A549 (cell line): ENCODE results near the gene KDELR3.

Experiments used
- CBX8 ChIP-seq: fragments of 200-600 bp; sonication (generic); IDR thresholded peaks from 2 replicates; pipeline ENCODE4 v1.6.1; 2016
- CHD4 ChIP-seq: fragments of 200-600 bp; sonication (generic); IDR thresholded peaks from 2 replicates; pipeline ENCODE4 v1.6.1; 2016; ENCODE audit warnings: antibody characterized with exemption, mild to moderate bottlenecking, borderline replicate concordance
- EP300 ChIP-seq, 2 experiments: fragments of >200 bp; sonication (Bioruptor Twin); formaldehyde crosslinking; IDR thresholded peaks; 2 replicates in 1 of 2; 3 replicates in 1 of 2; pipeline ENCODE4 v1.6.1; 2016 to 2017
- MAZ ChIP-seq: fragments of 150-350 bp; IDR thresholded peaks from 2 replicates; pipeline ENCODE4 v1.6.1; 2014; ENCODE audit warnings: antibody characterized with exemption, low read depth, low read length, borderline replicate concordance
- MYC ChIP-seq: IDR thresholded peaks from 2 replicates; pipeline ENCODE4 v1.6.1; 2012; ENCODE audit warnings: mild to moderate bottlenecking, inconsistent platforms, low read length, improper control_type of control experiment, borderline replicate concordance
- NPAS2 ChIP-seq: fragments of 250-450 bp; sonication (Bioruptor Pico); IDR thresholded peaks from 2 replicates; pipeline ENCODE4 v1.8.0; 2022; ENCODE audit warnings: mild to moderate bottlenecking, moderate library complexity, borderline replicate concordance
- POLR2A ChIP-seq: IDR thresholded peaks from 2 replicates; pipeline ENCODE4 v1.6.1; 2012; ENCODE audit warnings: mild to moderate bottlenecking, low read length
- SMC3 ChIP-seq: fragments of >200 bp; sonication (Bioruptor Twin); formaldehyde crosslinking; IDR thresholded peaks from 3 replicates; pipeline ENCODE4 v1.6.1; 2018; ENCODE audit warnings: inconsistent platforms
- TF ChIP-seq, protein P1 (sequence below): fragments of >200 bp; sonication (Bioruptor Twin); formaldehyde crosslinking; IDR thresholded peaks from 3 replicates; pipeline ENCODE4 v1.5.1; 2016
- TF ChIP-seq, protein P2 (sequence below): IDR thresholded peaks from 2 replicates; pipeline ENCODE4 v1.6.1; 2012

DNA sequence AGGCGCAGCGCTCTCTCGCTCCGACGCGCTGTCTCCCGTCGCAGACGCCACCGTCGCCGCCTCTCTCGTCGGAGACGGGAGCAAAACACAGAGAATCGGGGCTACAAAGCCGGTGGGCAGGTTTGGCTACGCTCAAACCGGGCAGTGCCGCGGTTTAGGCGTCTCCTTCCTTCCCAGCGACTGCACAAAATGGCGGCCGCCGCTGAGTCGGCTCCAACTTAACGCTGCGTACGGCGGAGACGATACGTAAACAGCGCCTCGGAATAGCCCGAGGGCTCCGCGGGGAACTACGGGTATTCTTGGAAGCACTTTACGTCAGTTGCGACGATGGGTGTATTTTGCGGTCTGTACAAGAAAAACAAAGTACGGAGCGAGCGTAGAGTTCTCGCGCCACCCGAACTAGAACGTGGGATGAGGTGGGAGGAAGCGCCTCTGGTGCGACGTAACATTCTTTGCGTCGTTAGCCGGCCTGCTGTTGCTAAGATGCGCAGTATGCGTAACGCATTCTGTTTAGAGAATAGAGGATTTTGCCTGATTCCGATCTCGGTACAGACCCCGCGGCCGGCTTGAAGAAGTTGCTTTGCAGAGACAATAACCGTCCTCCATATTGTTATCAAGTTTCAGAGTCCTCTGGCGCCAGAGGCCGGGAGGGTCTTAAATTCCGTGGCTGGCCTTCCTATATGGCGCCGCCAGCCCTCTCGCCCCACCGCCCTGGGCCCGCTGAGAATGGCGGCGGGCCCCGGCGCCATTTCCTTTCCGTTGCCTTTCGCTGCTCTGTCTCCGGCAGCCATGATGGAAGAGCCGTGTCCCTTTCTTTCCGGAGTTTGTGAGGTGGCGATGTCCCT lies 38.4 kb downstream of the KDELR3 start, which contains the start of gene DDX17:
- TF ChIP-seq MAZ (no peak), CHD4 (no peak), POLR2A (peak; percentile 60), CBX8 (no peak), SMC3 (no peak), MYC (no peak), EP300 (IDR thresholded peaks at IDR 0.05) (no peak), NPAS2 (CRISPR knock-in tag) (no peak)
- TF ChIP-seq, protein P1, sequence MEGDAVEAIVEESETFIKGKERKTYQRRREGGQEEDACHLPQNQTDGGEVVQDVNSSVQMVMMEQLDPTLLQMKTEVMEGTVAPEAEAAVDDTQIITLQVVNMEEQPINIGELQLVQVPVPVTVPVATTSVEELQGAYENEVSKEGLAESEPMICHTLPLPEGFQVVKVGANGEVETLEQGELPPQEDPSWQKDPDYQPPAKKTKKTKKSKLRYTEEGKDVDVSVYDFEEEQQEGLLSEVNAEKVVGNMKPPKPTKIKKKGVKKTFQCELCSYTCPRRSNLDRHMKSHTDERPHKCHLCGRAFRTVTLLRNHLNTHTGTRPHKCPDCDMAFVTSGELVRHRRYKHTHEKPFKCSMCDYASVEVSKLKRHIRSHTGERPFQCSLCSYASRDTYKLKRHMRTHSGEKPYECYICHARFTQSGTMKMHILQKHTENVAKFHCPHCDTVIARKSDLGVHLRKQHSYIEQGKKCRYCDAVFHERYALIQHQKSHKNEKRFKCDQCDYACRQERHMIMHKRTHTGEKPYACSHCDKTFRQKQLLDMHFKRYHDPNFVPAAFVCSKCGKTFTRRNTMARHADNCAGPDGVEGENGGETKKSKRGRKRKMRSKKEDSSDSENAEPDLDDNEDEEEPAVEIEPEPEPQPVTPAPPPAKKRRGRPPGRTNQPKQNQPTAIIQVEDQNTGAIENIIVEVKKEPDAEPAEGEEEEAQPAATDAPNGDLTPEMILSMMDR, result no peak
- TF ChIP-seq, protein P2, sequence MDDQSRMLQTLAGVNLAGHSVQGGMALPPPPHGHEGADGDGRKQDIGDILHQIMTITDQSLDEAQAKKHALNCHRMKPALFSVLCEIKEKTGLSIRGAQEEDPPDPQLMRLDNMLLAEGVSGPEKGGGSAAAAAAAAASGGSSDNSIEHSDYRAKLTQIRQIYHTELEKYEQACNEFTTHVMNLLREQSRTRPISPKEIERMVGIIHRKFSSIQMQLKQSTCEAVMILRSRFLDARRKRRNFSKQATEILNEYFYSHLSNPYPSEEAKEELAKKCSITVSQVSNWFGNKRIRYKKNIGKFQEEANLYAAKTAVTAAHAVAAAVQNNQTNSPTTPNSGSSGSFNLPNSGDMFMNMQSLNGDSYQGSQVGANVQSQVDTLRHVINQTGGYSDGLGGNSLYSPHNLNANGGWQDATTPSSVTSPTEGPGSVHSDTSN, result no peak
